H54 (cell line): ENCODE data around the gene KIFC3.

Source experiments
- DNase-seq: peaks from one replicate; pipeline ENCODE4 v3.0.0; 2011; ENCODE audit warnings: low spot score, mixed read lengths; ENCODE audit not compliant: insufficient read length
- FAIRE-seq: peaks from 3 replicates; lab custom pipeline; 2011; peaks lifted over from hg19 to GRCh38; lab: Jason Lieb, UNC
- POLR2A ChIP-seq: IDR thresholded peaks from 2 replicates; pipeline ENCODE4 v1.6.1; 2011; ENCODE audit warnings: low read depth, mild to moderate bottlenecking, low read length

The KIFC3 gene

DNA sequence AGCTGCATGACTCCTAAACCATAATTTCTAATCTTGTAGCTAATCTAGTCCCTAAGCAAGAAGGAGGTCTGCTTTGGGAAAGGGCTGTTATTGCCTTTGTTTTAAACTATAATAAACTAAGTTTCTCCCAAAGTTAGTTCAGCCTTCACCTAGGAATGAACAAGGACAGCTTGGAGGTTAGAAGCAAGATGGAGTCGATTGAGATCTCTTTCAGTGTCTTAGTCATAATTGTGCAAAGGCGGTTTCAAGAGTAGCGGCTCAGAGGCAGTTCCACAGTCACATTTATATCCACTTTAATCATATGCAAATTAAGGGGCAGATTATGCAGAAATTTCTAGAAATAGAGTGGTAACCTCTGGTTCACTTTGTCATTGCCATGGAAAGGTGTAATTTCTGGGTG, 90.3 kb downstream of the KIFC3 start:
- no peak for TF ChIP-seq POLR2A
- DNase-seq: no peak
- no peak for FAIRE-seq

DNA sequence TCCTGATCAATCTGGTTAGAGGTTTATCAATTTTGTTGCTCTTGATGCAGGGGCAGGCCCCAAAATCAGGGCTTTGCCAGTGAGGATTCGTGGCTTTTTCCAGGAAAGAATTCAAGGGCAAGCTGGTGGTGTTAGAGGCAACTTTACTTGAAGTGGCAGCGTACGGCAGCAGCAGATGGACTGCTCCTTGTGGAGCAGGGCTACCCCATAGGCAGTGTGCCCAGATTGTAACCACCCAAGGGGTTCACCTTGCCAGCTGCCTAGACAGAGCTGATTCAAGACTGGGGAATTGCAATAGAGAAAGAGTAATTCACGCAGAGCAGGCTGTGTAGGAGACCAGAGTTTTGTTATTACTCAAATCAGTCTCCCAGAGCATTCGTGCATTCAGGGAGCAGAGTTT, 90.9 kb downstream of the KIFC3 start:
- TF ChIP-seq POLR2A: no peak
- FAIRE-seq: no peak
- no peak for DNase-seq

DNA sequence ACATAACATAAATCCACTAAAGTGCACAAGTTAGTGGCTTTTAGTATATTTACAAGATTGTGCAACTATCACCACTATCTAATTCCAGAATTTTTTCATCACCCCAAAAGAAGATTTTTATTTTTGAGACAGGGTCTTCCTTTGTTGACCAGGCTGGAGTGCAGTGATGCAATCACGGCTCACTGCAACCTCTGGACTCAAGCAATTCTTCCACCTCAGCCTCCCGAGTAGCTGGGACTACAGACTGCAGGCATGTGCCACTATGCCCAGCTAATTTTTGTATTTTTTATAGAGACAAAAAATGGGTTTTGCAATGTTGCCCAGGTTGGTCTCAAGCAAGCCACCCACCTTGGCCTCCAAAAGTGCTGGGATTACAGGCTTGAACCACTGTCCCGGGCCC, 92.6 kb downstream of the KIFC3 start:
- DNase-seq: no peak
- TF ChIP-seq POLR2A: no peak
- no peak for FAIRE-seq
